Transverse colon (tissue), 3 donors: Measurements from ENCODE around the gene FMNL2.

Source experiments
- POLR2A ChIP-seq: fragments of 450-650 bp; IDR thresholded peaks from one replicate; pipeline ENCODE4 v1.6.1; 2016; ENCODE audit warnings: antibody characterized with exemption, mild to moderate bottlenecking, moderate library complexity
- TF ChIP-seq, protein P1 (sequence below), 5 experiments: fragments of 200-600 bp in 3 of 5; fragments of 450-650 bp in 2 of 5; sonication (generic) in 3 of 5; IDR thresholded peaks; 1 replicate in 2 of 5; 2 replicates in 3 of 5; pipeline ENCODE4 v1.5.1; 2016 to 2017; ENCODE audit warnings: antibody characterized with exemption in 5 of 5, inconsistent platforms in 3 of 5, mild to moderate bottlenecking in 2 of 5, moderate library complexity in 1 of 5

DNA sequence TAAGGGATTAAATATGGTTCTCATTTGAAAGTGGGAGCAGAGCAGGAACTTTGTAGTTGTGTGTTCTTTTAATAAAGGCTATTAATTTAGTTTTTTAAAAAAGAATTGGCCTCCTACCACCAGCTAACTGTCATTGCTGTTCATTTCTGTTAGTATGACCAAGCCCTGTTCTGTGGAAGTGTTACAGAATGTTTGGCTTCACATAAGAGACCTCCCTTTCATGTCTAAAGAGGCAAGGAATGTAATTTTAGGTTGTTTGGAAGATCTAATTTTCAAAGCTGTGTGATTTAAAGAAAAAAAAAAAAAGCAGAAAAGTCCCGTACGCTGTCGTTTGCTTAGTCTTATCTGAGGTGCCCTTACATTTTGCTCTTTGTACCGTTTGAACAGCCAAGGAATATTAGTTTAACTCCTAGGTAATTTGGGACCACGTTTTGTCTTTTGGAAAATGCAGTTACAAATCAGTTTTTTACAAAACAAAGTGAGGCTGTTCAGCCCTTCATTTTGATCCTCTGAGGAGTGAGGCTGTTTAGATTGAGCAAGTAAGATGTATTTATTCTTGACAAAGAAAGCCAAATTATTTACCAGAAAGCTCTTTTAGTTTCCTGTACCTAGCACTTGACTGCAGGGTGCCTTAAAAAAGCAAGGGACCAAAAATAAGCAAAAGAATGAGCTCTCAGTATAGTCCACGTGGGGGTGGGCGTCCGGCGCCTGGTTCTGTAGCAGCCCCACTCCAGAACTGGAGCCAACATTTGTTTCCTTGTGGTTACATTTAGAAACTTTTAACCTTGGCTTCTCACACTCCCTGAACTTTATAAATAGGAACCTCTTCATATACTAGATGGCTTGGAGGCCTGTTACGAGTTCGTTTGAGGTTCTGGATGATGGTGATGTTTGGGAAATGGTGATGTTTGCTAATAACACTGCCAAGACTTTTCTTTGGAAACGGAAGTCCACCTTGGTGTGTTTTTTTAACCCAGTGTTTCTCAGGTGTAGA, 136.2 kb downstream of the FMNL2 start:
- TF ChIP-seq, protein P1, sequence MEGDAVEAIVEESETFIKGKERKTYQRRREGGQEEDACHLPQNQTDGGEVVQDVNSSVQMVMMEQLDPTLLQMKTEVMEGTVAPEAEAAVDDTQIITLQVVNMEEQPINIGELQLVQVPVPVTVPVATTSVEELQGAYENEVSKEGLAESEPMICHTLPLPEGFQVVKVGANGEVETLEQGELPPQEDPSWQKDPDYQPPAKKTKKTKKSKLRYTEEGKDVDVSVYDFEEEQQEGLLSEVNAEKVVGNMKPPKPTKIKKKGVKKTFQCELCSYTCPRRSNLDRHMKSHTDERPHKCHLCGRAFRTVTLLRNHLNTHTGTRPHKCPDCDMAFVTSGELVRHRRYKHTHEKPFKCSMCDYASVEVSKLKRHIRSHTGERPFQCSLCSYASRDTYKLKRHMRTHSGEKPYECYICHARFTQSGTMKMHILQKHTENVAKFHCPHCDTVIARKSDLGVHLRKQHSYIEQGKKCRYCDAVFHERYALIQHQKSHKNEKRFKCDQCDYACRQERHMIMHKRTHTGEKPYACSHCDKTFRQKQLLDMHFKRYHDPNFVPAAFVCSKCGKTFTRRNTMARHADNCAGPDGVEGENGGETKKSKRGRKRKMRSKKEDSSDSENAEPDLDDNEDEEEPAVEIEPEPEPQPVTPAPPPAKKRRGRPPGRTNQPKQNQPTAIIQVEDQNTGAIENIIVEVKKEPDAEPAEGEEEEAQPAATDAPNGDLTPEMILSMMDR (IDR thresholded peaks at IDR 0.05) = no peak
- no peak for TF ChIP-seq POLR2A
